Measurements from ENCODE around the gene DNM3. TPM values are rescaled to one million over a fixed set of nuclear protein-coding genes. Genes with fewer than 3 reads are reported as not detected.

DNM3 gene
- total and polyA plus RNA-seq, 10 of the 15 experiments (the other 5 are each of a cell fraction or from before 2014, with no cell fraction given) = 0.03 to 1.5 (median 0.08) TPM; not detected in 3

- H3K9ac ChIP-seq (ENCODE audit: control insufficient read depth, insufficient read depth, low read length) = no peak overlapping the region
- no peak overlapping the region for H2AFZ ChIP-seq (ENCODE audit: control insufficient read depth, low read depth, low read length)
- ATAC-seq (peak; percentile 76), FAIRE-seq (no peak), DNase-seq (ENCODE audit: low read depth, low spot score) (no peak)
- H3K27me3 ChIP-seq (replicated peaks in 1 of 2; ENCODE audit: control insufficient read depth in 2 of 2, insufficient read depth in 2 of 2, low read length in 1 of 2) = no peaks in the 10 kb centered on the region
- H3K4me2 ChIP-seq (ENCODE audit: control insufficient read depth, insufficient read depth) = no peak overlapping the region
- H3K36me3 ChIP-seq (ENCODE audit: control insufficient read depth in 2 of 2, insufficient read depth in 2 of 2, low read length in 1 of 2) = no peaks in the 10 kb centered on the region
- ChIA-PET SMC1A (ENCODE audit: uncharacterized antibody, unreplicated experiment) (interaction anchor here (0.9 to 1.2 kb wide), 2 partner anchors 9 to 17 kb away, joined by 3 to 4 read pairs; no protein-coding TSS in a partner anchor), CTCF (interaction anchor here (1.0 to 2.7 kb wide), 4 partner anchors 13 to 168 kb away, joined by 3 to 10 read pairs (median 4); no protein-coding TSS in a partner anchor), POLR2A (interaction anchor here (0.7 kb wide), 1 partner anchor 14 kb away, joined by 4 read pairs; no protein-coding TSS in a partner anchor), RAD21 (ENCODE audit: unreplicated experiment) (interaction anchor here (0.8 to 1.5 kb wide), 2 partner anchors 15 to 74 kb away, joined by 3 read pairs; no protein-coding TSS in a partner anchor)
- in situ Hi-C loops (cut with MboI) = no loop called here
- H3K4me1 ChIP-seq (ENCODE audit: control insufficient read depth, insufficient read depth, low read length) = no peaks in the 10 kb centered on the region
- TF ChIP-seq, protein P1, sequence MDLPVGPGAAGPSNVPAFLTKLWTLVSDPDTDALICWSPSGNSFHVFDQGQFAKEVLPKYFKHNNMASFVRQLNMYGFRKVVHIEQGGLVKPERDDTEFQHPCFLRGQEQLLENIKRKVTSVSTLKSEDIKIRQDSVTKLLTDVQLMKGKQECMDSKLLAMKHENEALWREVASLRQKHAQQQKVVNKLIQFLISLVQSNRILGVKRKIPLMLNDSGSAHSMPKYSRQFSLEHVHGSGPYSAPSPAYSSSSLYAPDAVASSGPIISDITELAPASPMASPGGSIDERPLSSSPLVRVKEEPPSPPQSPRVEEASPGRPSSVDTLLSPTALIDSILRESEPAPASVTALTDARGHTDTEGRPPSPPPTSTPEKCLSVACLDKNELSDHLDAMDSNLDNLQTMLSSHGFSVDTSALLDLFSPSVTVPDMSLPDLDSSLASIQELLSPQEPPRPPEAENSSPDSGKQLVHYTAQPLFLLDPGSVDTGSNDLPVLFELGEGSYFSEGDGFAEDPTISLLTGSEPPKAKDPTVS (IDR thresholded peaks at IDR 0.05; ENCODE audit: low read depth, low read length) = no peak
- TF ChIP-seq PRDM15 (CRISPR knock-in tag; IDR thresholded peaks at IDR 0.05) = no peak
- no peak for TF ChIP-seq POLR2A (IDR thresholded peaks at IDR 0.05; ENCODE audit: low read depth, low read length)
- no peak for TF ChIP-seq NR2F1 (conservative IDR thresholded peaks at IDR 0.05)
- no peak for TF ChIP-seq KDM1A (IDR thresholded peaks at IDR 0.05; ENCODE audit: borderline replicate concordance)
- TF ChIP-seq FOXM1 (IDR thresholded peaks at IDR 0.05; ENCODE audit: low read depth, low read length) = no peak
- WGBS (ENCODE audit: insufficient coverage, insufficient replicate concordance, low lambda C conversion rate, missing lambda C conversion rate) = 10% methylated on average over 3 of the region's 3 CpGs
- H3K27ac ChIP-seq (ENCODE audit: control insufficient read depth, insufficient read depth) = no peak overlapping the region
- intact Hi-C loops (cut with micrococcal nuclease; ENCODE audit: unreplicated experiment) = no loop called here
- BruUV-seq (replicated peaks) = no TSS peak
- H3K4me3 ChIP-seq = no peak overlapping the region
- H3K9me3 ChIP-seq (replicated peaks; ENCODE audit: control insufficient read depth, insufficient read depth, low read length) = no peaks in the 10 kb centered on the region
- H4K20me1 ChIP-seq (ENCODE audit: control insufficient read depth, insufficient read depth) = no peaks in the 10 kb centered on the region
- no peaks in the 10 kb centered on the region for H3K79me2 ChIP-seq (ENCODE audit: control insufficient read depth, insufficient read depth, low read length)
Observed at GRCh38 chr1:171817511-171818265, 23.6 kb upstream of the DNM3 start.

Measured in GM12878 (cell line).